ENCODE measurements around the gene GPC6.

The GPC6 gene

GRCh38 chr13:94232956-94233355 is 1006.3 kb downstream of the GPC6 start:
- Histone ChIP-seq H3K27ac (ENCODE audit: extremely low read depth, low read depth, low read length) (no peak overlapping the region), H3K4me1 (ENCODE audit: control insufficient read depth, insufficient read depth, low read length) (no peaks in the 10 kb centered on the region), H3K36me3 (ENCODE audit: control insufficient read depth in 2 of 2, insufficient read depth in 1 of 2, low read length in 2 of 2) (no peaks in the 10 kb centered on the region), H3K4me3 (ENCODE audit: low read depth, low read length) (no peak overlapping the region), H3K9me3 (ENCODE audit: control insufficient read depth, insufficient read depth, low read depth, low read length) (no peaks in the 10 kb centered on the region)
- no peak for TF ChIP-seq ZNF488 (tag by site-specific recombination; IDR thresholded peaks at IDR 0.05)
- TF ChIP-seq ZNF140 (tag by site-specific recombination; IDR thresholded peaks at IDR 0.05): no peak
- no peak for TF ChIP-seq GLI2 (tag by site-specific recombination; IDR thresholded peaks at IDR 0.05; ENCODE audit: borderline replicate concordance, low read depth)
- TF ChIP-seq KLF8 (tag by site-specific recombination; IDR thresholded peaks at IDR 0.05): no peak
- no peak for TF ChIP-seq KLF10 (tag by site-specific recombination; IDR thresholded peaks at IDR 0.05)
- TF ChIP-seq ZNF677 (tag by site-specific recombination; IDR thresholded peaks at IDR 0.05): no peak
- no peak for TF ChIP-seq GLIS2 (tag by site-specific recombination; IDR thresholded peaks at IDR 0.05)
- TF ChIP-seq TSHZ1 (tag by site-specific recombination; IDR thresholded peaks at IDR 0.05; ENCODE audit: borderline replicate concordance): no peak
- TF ChIP-seq, protein P1, sequence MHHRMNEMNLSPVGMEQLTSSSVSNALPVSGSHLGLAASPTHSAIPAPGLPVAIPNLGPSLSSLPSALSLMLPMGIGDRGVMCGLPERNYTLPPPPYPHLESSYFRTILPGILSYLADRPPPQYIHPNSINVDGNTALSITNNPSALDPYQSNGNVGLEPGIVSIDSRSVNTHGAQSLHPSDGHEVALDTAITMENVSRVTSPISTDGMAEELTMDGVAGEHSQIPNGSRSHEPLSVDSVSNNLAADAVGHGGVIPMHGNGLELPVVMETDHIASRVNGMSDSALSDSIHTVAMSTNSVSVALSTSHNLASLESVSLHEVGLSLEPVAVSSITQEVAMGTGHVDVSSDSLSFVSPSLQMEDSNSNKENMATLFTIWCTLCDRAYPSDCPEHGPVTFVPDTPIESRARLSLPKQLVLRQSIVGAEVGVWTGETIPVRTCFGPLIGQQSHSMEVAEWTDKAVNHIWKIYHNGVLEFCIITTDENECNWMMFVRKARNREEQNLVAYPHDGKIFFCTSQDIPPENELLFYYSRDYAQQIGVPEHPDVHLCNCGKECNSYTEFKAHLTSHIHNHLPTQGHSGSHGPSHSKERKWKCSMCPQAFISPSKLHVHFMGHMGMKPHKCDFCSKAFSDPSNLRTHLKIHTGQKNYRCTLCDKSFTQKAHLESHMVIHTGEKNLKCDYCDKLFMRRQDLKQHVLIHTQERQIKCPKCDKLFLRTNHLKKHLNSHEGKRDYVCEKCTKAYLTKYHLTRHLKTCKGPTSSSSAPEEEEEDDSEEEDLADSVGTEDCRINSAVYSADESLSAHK (tag by site-specific recombination; IDR thresholded peaks at IDR 0.05): no peak
- TF ChIP-seq, protein P2, sequence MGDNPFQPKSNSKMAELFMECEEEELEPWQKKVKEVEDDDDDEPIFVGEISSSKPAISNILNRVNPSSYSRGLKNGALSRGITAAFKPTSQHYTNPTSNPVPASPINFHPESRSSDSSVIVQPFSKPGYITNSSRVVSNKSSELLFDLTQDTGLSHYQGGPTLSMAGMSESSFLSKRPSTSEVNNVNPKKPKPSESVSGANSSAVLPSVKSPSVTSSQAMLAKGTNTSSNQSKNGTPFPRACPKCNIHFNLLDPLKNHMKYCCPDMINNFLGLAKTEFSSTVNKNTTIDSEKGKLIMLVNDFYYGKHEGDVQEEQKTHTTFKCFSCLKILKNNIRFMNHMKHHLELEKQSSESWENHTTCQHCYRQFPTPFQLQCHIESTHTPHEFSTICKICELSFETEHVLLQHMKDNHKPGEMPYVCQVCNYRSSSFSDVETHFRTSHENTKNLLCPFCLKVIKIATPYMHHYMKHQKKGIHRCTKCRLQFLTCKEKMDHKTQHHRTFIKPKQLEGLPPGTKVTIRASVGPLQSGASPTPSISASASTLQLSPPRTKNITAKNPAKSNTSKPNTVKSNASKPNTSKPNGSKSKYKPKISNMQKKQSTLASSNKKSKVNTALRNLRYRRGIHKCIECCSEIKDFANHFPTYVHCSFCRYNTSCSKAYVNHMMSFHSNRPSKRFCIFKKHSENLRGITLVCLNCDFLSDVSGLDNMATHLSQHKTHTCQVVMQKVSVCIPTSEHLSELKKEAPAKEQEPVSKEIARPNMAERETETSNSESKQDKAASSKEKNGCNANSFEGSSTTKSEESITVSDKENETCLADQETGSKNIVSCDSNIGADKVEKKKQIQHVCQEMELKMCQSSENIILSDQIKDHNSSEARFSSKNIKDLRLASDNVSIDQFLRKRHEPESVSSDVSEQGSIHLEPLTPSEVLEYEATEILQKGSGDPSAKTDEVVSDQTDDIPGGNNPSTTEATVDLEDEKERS (tag by site-specific recombination; IDR thresholded peaks at IDR 0.05): no peak
- no peak for TF ChIP-seq ZNF23 (tag by site-specific recombination; IDR thresholded peaks at IDR 0.05; ENCODE audit: borderline replicate concordance)
- no peak for TF ChIP-seq ZNF350 (tag by site-specific recombination; IDR thresholded peaks at IDR 0.05)
- CTCF ChIA-PET: interaction anchor here (0.8 kb wide), 1 partner anchor 11 kb away, joined by 3 read pairs; no protein-coding TSS in a partner anchor
- POLR2A ChIA-PET: no interaction called here

DNA sequence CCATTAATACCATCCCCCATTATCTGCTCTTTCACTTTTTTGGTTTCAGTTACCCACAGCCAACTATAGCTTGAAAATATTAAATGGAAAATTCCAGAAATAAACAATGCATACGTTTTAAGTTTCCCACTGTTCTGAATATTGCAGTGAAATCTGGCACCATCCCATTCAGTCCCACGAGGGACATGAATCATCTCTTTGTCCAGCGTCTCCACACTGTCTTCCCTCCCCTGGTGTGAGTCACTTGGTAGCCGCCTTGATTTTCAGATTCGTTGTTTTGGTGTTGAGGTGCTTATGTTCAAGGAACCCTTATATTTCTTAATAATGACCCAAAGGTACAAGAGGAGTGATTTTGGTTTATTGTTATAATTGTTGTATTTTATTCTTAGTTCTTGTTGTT is 1006.8 kb downstream of the GPC6 start:
- H3K9me3 ChIP-seq (ENCODE audit: control insufficient read depth, insufficient read depth, low read depth, low read length): no peaks in the 10 kb centered on the region
- no peak for TF ChIP-seq ZNF558 (tag by site-specific recombination; IDR thresholded peaks at IDR 0.05)
- TF ChIP-seq IKZF3 (tag by site-specific recombination; IDR thresholded peaks at IDR 0.05): no peak
- no peak for TF ChIP-seq KLF1 (tag by site-specific recombination; IDR thresholded peaks at IDR 0.05)
- TF ChIP-seq ZNF621 (tag by site-specific recombination; IDR thresholded peaks at IDR 0.05): no peak
- TF ChIP-seq, protein P3, sequence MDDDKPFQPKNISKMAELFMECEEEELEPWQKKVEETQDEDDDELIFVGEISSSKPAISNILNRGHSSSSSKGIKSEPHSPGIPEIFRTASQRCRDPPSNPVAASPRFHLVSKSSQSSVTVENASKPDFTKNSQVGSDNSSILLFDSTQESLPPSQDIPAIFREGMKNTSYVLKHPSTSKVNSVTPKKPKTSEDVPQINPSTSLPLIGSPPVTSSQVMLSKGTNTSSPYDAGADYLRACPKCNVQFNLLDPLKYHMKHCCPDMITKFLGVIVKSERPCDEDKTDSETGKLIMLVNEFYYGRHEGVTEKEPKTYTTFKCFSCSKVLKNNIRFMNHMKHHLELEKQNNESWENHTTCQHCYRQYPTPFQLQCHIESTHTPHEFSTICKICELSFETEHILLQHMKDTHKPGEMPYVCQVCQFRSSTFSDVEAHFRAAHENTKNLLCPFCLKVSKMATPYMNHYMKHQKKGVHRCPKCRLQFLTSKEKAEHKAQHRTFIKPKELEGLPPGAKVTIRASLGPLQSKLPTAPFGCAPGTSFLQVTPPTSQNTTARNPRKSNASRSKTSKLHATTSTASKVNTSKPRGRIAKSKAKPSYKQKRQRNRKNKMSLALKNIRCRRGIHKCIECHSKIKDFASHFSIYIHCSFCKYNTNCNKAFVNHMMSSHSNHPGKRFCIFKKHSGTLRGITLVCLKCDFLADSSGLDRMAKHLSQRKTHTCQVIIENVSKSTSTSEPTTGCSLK (tag by site-specific recombination; IDR thresholded peaks at IDR 0.05): no peak
- H3K4me3 ChIP-seq (ENCODE audit: low read depth, low read length): no peak overlapping the region
- ChIA-PET POLR2A (no interaction called here), CTCF (interaction anchor here (0.8 kb wide), 1 partner anchor 10 kb away, joined by 3 read pairs; no protein-coding TSS in a partner anchor)
- H3K4me1 ChIP-seq (ENCODE audit: control insufficient read depth, insufficient read depth, low read length): no peaks in the 10 kb centered on the region
- no peak overlapping the region for H3K27ac ChIP-seq (ENCODE audit: extremely low read depth, low read depth, low read length)
- no peaks in the 10 kb centered on the region for H3K36me3 ChIP-seq (ENCODE audit: control insufficient read depth in 2 of 2, insufficient read depth in 1 of 2, low read length in 2 of 2)
